Mesenteric fat pad (tissue), 1 donor: ENCODE data around the gene LRRFIP2. TPM values are rescaled to one million over a fixed set of nuclear protein-coding genes. Genes with fewer than 3 reads are reported as not detected.
"Not testable (repeated sequence)": the region's sequence is repeated elsewhere in the genome, so short reads cannot be mapped to it uniquely, and the experiment has no call there.

Experiments used
- DNase-seq: peaks from one replicate; pipeline ENCODE4 v3.0.0-alpha.2; 2020; ENCODE audit warnings: low spot score
- long read RNA-seq: library from polyadenylated mRNA; unstranded; transcript quantifications from one replicate; pipeline ENCODE4 v2.0.0, GENCODE V29; 2020
- total RNA-seq: library from RNA; stranded (reverse); fragmentation: NEBNext Ultra II Directional; extraction: Animal tissue kit (Norgen Biotek cat#: 25700); gene quantifications from one replicate; pipeline ENCODE4 v1.2.1, GENCODE V29; 2021
- donor health status: DM: yes; HTN: yes; CAD: no.

The LRRFIP2 gene, protein sequence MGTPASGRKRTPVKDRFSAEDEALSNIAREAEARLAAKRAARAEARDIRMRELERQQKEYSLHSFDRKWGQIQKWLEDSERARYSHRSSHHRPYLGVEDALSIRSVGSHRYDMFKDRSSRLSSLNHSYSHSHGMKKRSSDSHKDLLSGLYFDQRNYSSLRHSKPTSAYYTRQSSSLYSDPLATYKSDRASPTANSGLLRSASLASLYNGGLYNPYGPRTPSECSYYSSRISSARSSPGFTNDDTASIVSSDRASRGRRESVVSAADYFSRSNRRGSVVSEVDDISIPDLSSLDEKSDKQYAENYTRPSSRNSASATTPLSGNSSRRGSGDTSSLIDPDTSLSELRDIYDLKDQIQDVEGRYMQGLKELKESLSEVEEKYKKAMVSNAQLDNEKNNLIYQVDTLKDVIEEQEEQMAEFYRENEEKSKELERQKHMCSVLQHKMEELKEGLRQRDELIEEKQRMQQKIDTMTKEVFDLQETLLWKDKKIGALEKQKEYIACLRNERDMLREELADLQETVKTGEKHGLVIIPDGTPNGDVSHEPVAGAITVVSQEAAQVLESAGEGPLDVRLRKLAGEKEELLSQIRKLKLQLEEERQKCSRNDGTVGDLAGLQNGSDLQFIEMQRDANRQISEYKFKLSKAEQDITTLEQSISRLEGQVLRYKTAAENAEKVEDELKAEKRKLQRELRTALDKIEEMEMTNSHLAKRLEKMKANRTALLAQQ
- total RNA-seq = 37.0 TPM
- long read RNA-seq, transcript LRRFIP2-205 (15 exons, 2,522 nt) = major isoform, 37 of 100 reads
- long read RNA-seq, transcript LRRFIP2-209 (15 exons, 1,989 nt) = minor isoform, 5 of 100 reads
- long read RNA-seq, partial matches to known transcripts = 25 of 100 reads
- long read RNA-seq, other reads (novel, unspliced or antisense) = 27 of 100 reads

DNA sequence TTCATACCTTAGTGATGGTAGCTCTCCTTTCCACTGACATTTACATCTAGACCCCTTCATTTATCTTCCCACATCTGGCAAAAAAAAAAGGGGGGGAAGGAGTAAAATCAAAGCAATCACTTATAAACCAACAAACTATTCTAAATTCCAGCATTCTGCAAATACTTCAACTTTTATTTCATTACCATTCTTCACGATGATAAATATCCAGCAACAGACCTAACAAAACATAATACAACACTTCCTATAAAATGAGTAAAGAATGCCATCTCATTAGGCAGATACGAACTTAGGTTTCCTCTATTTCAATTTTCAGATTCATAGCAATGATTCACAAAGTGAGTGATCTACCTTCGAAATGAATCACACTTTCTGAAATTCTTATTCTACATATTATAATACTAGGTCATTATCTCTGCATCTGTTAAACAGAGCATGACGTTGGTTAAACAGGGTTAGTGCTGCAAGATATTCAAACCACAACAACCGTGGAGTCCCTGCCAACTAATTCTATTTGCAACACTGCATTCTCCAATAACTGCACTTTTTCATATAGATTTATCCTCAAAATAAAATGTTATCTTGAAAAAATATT, at the start of gene LRRFIP2:
LRRFIP2 (minus strand) TSS at position 51 of the 595 bp plus-strand sequence. CDS start 25,599 bp downstream, outside the sequence.
- DNase-seq = no peak

DNA sequence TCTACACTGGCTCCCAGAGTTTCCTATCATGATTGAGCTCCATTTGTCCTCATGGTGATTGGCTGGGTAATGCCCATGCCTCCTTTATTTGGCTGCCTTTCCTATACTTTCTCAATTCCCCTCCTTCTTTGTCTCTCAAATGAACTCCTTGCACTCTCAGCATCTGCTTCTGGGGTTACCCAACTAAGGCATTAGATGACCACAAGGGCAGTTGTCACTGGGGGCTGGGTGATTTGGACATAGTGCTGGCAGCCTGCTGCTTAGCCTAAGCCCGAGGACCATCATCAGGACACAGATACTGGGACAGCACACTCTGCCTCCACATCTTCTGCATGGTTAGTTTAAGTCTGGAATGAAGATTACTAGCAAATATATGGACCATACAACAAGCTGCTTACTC, 49.2 kb upstream of the LRRFIP2 start:
- no peak for DNase-seq

DNA sequence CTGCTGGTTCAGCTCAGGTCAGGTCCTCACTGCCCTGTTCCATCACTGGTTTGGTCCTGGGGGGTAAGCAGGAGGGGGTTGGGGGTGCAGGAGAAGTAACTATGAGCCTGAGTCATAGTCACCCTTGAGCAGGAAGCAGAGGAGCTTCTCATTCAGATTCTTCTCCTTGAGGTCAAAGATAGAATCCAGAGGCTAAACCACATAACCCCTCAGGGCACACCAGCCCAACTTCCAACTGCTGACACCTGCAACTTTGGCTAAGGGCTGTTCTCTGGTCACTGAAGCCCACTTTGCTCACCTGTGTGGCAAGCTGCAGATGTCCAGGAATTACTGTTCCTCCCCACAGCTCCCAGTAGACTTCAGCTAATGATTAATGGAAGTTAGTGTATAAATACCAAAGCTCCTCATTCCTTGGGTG, 48.8 kb upstream of the LRRFIP2 start:
- DNase-seq = no peak

GRCh38 chr3:37222542-37222941, 48.2 kb upstream of the LRRFIP2 start:
- not testable (repeated sequence) for DNase-seq

DNA sequence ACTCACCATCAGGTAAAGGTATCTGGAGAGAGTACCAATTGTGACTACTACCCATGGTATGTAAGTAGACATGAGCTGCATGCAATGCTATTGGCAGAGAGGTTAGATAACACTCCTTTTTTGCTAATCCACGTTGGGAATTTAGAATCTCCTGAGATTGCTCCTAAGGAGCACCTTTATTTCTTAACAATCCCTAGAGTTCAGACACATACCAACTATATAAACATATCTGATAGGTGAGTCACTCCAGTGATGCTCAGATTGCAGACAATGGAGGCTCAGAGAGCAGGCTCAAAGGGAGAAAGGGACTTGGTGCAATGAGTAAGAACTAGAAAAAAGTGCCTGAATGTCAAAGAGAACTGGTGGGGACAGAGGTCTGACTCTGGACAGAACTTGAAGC, 47.0 kb upstream of the LRRFIP2 start:
- DNase-seq = no peak

DNA sequence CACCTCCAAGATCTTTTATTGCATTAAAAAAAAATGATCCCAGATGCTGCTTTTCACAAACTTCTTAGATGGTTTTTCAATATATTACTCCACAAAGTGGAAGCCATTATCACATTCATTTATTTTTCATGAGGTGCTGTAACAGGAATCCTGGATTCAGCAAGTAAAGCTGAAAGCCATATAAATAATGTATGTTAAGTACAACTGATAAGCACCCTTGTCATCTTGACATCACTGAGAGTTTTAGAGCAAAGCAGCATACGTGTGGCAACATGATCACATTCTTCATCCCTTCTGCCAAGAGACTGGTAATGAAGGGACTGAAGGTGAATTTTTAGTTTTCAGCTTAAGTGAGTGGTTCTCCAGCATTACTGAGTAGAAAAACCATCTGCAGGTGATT, 44.9 kb upstream of the LRRFIP2 start:
- DNase-seq = no peak

- no peak for DNase-seq
These were observed 43.8 kb upstream of the LRRFIP2 start for GRCh38 chr3:37218206-37218605.

GRCh38 chr3:37217098-37217849, 42.9 kb upstream of the LRRFIP2 start:
- DNase-seq = no peak

DNA sequence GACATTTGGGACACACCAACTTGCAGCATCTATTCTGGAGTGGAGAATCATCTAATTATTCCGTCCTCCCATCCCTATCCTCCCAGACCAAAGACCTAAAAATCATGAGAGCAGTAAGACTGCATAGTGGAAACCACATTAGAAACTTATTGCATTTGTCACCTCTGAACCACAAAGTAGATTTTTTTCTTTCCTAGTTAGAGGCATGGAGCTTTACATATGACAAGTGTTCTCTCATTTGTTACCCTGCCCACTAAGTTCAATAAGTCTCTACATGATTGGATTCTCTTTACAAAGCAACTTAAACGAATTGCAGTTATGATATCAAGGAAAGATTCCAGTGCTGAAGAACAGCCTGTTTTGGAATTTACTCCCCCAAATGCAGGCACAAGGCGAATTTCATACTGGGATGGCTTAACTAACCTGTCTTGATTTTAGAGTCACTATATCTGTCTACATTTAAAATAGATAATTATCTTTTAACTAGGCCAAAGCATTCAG, 42.3 kb upstream of the LRRFIP2 start:
- no peak for DNase-seq

- DNase-seq = no peak
These were observed 39.7 kb upstream of the LRRFIP2 start for GRCh38 chr3:37214076-37214475.

GRCh38 chr3:37210230-37210629, 35.8 kb upstream of the LRRFIP2 start:
- DNase-seq = no peak

DNA sequence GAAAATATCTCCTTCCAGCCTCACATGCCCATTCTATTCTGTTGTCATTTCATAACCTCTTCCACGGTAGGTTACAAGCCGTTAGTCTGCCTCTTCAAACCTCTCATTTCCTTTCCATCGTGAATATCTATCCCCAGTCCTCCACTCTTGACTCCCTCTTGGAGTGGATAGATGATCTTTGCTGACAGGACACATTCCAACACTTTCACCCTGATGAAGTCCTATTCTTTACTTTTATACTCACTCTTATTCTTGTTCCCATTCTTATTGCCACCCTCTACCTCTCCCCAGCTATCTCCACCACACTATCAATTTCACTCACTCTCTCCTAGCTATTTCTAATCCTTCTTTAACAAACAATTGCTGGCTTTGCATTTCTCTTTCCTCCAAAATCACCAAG, 34.2 kb upstream of the LRRFIP2 start:
- not testable (repeated sequence) for DNase-seq

GRCh38 chr3:37208008-37208407, 33.6 kb upstream of the LRRFIP2 start:
- DNase-seq = not testable (repeated sequence)

DNA sequence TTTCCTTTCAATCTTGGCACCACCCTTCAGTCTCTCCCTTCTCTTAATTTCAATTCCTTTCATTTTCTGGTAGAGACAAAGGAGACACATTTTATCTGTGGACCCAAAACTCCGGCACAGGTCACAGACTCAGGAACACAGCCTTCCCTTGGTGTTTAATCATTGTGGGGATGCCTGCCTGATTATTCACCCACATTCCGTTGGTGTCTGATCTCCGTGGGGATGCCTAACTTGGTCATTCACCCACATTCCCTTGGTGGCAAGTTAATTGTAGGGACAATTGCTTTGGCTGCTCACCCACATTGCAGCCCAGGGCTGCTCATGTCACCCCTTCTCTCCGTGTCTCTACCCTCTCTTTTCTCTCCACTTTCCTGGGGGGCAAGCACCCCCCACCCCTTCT, 31.7 kb upstream of the LRRFIP2 start:
- DNase-seq = not testable (repeated sequence)

GRCh38 chr3:37204314-37204713, 29.9 kb upstream of the LRRFIP2 start:
- no peak for DNase-seq

DNA sequence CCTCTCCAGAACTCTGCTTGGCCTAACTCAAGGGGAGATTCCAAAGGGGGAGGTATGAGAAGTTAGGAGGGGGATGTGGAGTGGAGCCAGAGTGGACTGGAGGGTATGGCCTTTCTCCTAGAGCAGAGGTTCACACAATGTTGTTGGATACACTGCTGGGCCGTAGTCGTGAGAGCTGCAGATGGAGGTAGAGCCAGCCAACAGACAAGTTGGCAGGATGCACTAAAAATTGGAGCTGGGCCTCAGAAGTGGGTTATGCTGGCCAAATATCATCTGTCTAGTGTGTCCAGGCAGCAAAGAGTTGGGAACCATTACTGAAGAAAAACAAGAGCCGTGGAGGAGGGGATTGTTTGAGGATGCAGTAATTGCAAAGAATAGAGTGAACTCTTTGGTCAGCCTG, 27.7 kb upstream of the LRRFIP2 start:
- no peak for DNase-seq

- DNase-seq = no peak
These were observed 25.8 kb upstream of the LRRFIP2 start for GRCh38 chr3:37200141-37200540.

DNA sequence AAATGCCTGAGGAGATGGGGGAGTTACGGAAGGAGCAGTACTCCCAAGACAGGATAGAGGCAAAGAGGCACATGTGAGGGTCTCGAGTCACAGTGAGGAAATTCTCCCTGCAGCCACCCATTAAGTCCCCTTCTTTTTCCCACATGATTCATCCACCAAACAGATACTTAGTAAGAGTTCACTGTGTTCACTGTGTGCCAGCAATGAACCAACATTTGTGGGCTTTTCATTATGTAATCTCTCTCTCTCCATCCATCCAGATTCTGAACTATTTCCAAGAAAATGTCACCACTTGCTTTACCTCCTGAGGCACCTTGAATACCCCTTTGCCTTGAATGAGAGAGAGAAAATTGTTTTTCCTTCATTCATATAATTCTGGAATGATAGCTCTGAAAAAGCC, 24.6 kb upstream of the LRRFIP2 start:
- DNase-seq = no peak

DNA sequence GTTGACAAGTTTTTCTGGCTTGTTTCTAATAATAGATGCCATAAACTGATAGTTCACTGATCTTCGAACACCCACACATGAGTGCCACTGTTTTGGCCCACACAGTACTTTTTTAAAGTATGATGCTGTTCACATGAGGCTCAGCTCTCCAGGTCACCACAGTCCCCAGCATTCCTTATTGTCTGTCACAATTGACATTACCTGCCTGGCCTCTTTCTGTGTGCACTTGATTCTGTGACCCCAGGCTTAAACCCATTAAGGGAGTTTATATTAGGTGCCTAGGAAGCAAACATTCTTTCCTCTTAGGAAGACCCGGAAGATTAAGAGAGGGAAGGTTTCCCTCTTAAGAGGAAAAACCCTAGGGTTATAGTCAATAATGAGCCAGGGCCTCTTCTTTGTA, 24.2 kb upstream of the LRRFIP2 start:
- no peak for DNase-seq

DNA sequence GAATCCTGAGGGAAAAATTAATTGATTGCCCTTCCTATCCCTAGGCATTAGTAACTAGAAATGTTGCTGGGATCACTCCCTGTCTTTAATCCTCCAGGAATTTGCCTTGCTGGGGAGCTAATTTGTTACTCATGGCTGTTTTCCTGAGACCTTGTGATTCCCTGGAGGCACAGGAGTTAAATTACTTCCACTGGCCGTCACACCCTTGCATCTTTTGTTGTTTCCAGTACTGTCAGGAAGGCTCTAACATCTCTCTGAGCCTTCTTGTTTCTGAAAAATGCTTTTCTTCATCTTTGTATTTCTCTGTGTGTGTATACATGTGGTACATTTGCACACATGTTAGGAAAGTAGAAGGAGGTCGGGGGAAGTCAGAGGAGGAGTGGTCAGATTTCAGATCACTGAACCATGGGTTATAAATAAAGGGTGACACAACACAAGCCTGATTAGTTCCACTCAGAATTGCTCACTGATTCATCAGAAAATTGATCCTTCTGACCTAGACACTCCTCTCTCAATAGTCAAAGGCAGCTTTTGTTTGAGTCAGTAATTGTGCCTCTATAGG, 23.5 kb upstream of the LRRFIP2 start:
- no peak for DNase-seq

- DNase-seq = no peak
These were observed 20.2 kb upstream of the LRRFIP2 start for GRCh38 chr3:37194533-37194932.
